Measurements from ENCODE around the gene ASIC1. TPM values are rescaled to one million over a fixed set of nuclear protein-coding genes. Genes with fewer than 3 reads are reported as not detected.
A peak's percentile ranks its signal among the peaks of the same experiment; 100 is the strongest.

ASIC1 gene
- total RNA-seq (2021; fragmentation: NEBNext Ultra II Directional; extraction: Animal tissue kit (Norgen Biotek cat#: 25700)): 1 to 10 TPM; 1.3 to 2.4 (median 1.6) TPM
- long read RNA-seq: 0 reads

DNA sequence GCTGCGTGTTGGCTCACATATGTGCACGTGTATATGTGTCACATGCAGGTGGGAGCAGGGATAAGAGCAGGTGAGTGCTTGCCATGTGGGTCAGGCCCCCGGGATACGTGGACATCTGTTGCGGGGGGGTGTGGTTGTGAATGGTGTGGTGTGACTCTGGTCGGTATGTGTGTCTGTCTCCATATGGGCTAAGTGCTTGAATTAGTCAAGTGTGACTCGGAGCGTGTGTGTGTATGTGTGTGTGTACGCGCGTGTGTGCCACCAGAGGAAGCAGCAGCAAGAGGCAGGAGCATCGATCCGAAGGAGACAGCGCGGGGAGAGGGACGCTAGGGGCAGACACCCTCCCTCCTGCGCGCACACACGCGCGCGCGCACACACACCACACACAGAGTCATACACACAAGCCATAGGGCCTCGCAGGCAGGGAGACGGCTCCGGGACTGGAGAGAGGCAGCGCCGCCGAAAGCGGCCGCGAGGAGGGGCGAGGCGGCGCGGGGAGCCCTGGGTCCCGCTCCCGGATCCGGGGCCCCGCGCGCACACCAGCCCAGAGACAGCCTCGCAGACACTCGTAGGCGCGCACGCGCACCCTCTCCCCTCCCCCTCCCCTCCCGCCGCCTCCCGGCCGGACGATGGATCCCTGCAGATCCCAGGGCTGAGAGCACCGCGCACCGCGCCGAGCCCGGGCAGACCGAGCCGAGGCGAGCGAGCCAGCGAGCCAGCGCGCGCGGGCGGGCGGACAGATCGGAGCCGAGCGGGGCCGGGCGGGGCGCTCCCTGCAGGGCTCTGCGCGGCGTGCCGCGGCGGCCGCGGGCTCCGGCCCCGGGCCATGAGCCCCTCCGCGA lies at the start of gene ASIC1:
Gene ASIC1, plus strand, starts transcription at position 597 of the 842 bp plus-strand sequence. CDS start 1,171 bp downstream, outside the sequence.
- H3K9me3 Mint-ChIP-seq: no peaks in the 10 kb centered on the region
- H3K36me3 Mint-ChIP-seq (ENCODE audit: low read depth): no peaks in the 10 kb centered on the region
- TF ChIP-seq, protein P1, sequence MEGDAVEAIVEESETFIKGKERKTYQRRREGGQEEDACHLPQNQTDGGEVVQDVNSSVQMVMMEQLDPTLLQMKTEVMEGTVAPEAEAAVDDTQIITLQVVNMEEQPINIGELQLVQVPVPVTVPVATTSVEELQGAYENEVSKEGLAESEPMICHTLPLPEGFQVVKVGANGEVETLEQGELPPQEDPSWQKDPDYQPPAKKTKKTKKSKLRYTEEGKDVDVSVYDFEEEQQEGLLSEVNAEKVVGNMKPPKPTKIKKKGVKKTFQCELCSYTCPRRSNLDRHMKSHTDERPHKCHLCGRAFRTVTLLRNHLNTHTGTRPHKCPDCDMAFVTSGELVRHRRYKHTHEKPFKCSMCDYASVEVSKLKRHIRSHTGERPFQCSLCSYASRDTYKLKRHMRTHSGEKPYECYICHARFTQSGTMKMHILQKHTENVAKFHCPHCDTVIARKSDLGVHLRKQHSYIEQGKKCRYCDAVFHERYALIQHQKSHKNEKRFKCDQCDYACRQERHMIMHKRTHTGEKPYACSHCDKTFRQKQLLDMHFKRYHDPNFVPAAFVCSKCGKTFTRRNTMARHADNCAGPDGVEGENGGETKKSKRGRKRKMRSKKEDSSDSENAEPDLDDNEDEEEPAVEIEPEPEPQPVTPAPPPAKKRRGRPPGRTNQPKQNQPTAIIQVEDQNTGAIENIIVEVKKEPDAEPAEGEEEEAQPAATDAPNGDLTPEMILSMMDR (IDR thresholded peaks at IDR 0.05): peak; percentile 36
- H3K27me3 Mint-ChIP-seq (ENCODE audit: insufficient read depth): peaks cover 25% of the 10 kb centered on the region
- H3K4me1 Mint-ChIP-seq (ENCODE audit: low read depth): peaks cover 24% of the 10 kb centered on the region
- peak within 1 kb of the TSS; percentile 86 for H3K4me3 Mint-ChIP-seq
- H3K27ac Mint-ChIP-seq: no peak within 1 kb of the TSS
- DNase-seq: peak; percentile 19

DNA sequence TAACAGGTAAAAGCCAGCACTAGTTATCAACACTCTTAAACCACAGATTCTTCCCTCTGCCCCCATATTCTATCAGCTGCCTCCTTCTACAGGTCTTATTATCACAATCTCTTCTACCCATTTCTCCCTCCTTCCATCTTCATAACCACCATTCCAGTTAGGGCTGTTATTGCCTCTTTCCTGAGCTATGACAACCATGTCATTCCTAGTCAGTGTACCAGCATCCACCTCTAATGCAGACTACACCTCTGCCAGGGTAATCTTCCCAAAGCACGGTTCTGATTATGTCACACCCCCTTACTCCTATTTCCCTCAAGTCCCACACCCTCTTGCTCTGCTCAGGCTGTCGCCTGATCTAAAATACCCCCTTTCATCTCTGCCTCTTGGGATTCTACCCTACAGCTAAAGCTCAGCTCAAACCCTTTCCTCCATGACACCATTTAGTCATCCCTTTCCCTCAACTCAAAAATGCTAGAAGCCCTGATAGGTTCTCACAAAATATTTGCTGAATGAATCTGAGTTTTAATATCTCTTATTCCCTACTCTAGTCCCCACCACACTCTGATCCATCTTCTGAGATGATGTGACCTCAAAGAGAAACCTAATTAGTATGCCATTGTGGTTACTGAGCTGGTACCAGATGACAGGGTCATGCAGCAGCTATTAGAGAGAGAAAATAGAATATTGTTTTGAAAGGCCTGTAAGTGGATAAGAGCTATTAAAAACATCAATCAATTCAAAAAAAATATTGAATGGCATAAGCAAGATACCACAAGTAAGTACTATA lies 43.8 kb upstream of the ASIC1 start:
- TF ChIP-seq, protein P1 (IDR thresholded peaks at IDR 0.05): no peak
- DNase-seq: peak; percentile 5
- no peak overlapping the region for H3K4me3 Mint-ChIP-seq
- peak overlapping the region; percentile 42 for H3K27ac Mint-ChIP-seq
- H3K9me3 Mint-ChIP-seq: no peaks in the 10 kb centered on the region
- no peaks in the 10 kb centered on the region; the same call in 1 of the 2 replicates for H3K27me3 Mint-ChIP-seq (ENCODE audit: insufficient read depth)
- H3K36me3 Mint-ChIP-seq (ENCODE audit: low read depth): peaks cover 19% of the 10 kb centered on the region; the same call in 1 of the 2 replicates
- peaks cover 43% of the 10 kb centered on the region for H3K4me1 Mint-ChIP-seq (ENCODE audit: low read depth)

DNA sequence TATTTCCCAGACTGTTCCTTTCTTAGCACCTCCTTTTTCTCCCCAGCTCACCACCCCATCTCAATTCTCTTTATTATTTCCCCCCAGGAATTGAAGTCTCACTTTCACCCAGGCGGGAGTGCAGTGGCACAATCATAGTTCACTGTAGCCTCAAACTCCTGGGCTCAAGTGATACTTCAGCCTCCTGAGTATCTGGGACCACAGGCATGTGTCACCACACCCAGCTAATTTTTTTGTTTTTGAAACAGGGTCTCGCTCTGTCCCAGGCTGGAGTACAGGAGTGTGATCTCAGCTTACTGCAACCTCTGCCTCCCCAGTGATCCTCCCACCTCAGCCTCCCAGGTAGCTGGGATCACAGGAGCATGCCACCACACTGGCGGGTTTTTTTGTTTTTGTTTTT lies 43.1 kb upstream of the ASIC1 start:
- DNase-seq: no peak
- peaks cover 49% of the 10 kb centered on the region for H3K4me1 Mint-ChIP-seq (ENCODE audit: low read depth)
- H3K36me3 Mint-ChIP-seq (ENCODE audit: low read depth): peaks cover 19% of the 10 kb centered on the region; the same call in 1 of the 2 replicates
- peak overlapping the region; percentile 42; the same call in 1 of the 2 replicates for H3K27ac Mint-ChIP-seq
- no peaks in the 10 kb centered on the region; the same call in 1 of the 2 replicates for H3K27me3 Mint-ChIP-seq (ENCODE audit: insufficient read depth)
- TF ChIP-seq, protein P1 (IDR thresholded peaks at IDR 0.05): no peak
- no peaks in the 10 kb centered on the region for H3K9me3 Mint-ChIP-seq
- no peak overlapping the region for H3K4me3 Mint-ChIP-seq

- H3K27ac Mint-ChIP-seq: peak overlapping the region; percentile 90
- H3K9me3 Mint-ChIP-seq: no peaks in the 10 kb centered on the region
- DNase-seq: peak; percentile 75
- peaks cover 12% of the 10 kb centered on the region; the same call in 1 of the 2 replicates for H3K36me3 Mint-ChIP-seq (ENCODE audit: low read depth)
- H3K27me3 Mint-ChIP-seq (ENCODE audit: insufficient read depth): no peaks in the 10 kb centered on the region; the same call in 1 of the 2 replicates
- TF ChIP-seq, protein P1 (IDR thresholded peaks at IDR 0.05): no peak
- H3K4me1 Mint-ChIP-seq (ENCODE audit: low read depth): peaks cover 64% of the 10 kb centered on the region
- H3K4me3 Mint-ChIP-seq: peak overlapping the region; percentile 41; the same call in 1 of the 2 replicates
Measured at GRCh38 chr12:50016501-50017475, 40.6 kb upstream of the ASIC1 start.

All from HFFc6 (cell line).